SK-N-SH (cell line): Measurements from ENCODE around the gene WHRN. TPM values are rescaled to one million over a fixed set of nuclear protein-coding genes. Genes with fewer than 3 reads are reported as not detected.

Experiments used
- CTCF ChIA-PET: fragments of 300-600, 350-600 bp; formaldehyde crosslinking; extraction: SDS; loops from one replicate; lab custom pipeline; 2021; lab: Yijun Ruan, JAX
- POLR2A ChIA-PET: fragments of 350-600 bp; sonication (Branson Sonifier 250); formaldehyde crosslinking; extraction: SDS; loops from one replicate; lab custom pipeline; 2020; ENCODE audit warnings: antibody characterized with exemption, inconsistent platforms; lab: Yijun Ruan, JAX
- DNase-seq: peaks from one replicate; pipeline ENCODE4 v3.0.0; 2012
- H2AFZ ChIP-seq: fragments of 200-600 bp; sonication (generic); 2 replicates; pipeline ENCODE4 v1.8.1; 2016; ENCODE audit warnings: antibody characterized with exemption, mild to moderate bottlenecking, low read depth
- H3F3A ChIP-seq: fragments of 200-600 bp; sonication (generic); replicated peaks from 2 replicates; pipeline ENCODE3; 2016; ENCODE audit warnings: antibody characterized with exemption, mild to moderate bottlenecking; ENCODE audit not compliant: insufficient read depth
- H3K27ac ChIP-seq, 2 experiments: fragments of 200-500 bp in 1 of 2; fragments of 200-600 bp in 1 of 2; sonication (Bioruptor generic) in 1 of 2; sonication (generic), shearing (Covaris generic) in 1 of 2; 2 replicates each; pipeline versions ENCODE4 v1.5.1 to v1.6.1; 2014 to 2016; ENCODE audit warnings: low read depth in 2 of 2, inconsistent platforms in 1 of 2, low read length in 1 of 2, mild to moderate bottlenecking in 1 of 2, mixed read lengths in 1 of 2
- H3K27me3 ChIP-seq: fragments of 200-600 bp; sonication (generic), shearing (Covaris generic); 2 replicates; pipeline ENCODE4 v1.6.1; 2016; ENCODE audit warnings: mixed run types; ENCODE audit not compliant: insufficient read depth
- H3K36me3 ChIP-seq, 2 experiments: fragments of 200-500 bp in 1 of 2; fragments of 200-600 bp in 1 of 2; sonication (Bioruptor generic) in 1 of 2; sonication (generic) in 1 of 2; replicated peaks in 1 of 2; 2 replicates each; pipeline versions ENCODE3 to v1.5.1; 2014 to 2016; ENCODE audit warnings: low read length in 1 of 2, mild to moderate bottlenecking in 1 of 2; ENCODE audit not compliant: insufficient read depth in 2 of 2, control insufficient read depth in 1 of 2
- H3K4me1 ChIP-seq, 2 experiments: fragments of 200-500 bp in 1 of 2; fragments of 200-600 bp in 1 of 2; sonication (Bioruptor generic) in 1 of 2; sonication (generic), shearing (Covaris generic) in 1 of 2; 2 replicates each; pipeline versions ENCODE4 v1.5.1 to v1.6.1; 2014 to 2016; ENCODE audit warnings: low read depth in 1 of 2, low read length in 1 of 2, mixed run types in 1 of 2; ENCODE audit not compliant: insufficient read depth in 2 of 2, control insufficient read depth in 1 of 2
- H3K4me2 ChIP-seq: fragments of 200-600 bp; sonication (generic), shearing (Covaris generic); 2 replicates; pipeline ENCODE4 v1.6.1; 2017; ENCODE audit warnings: mixed run types
- H3K4me3 ChIP-seq, 2 experiments: fragments of 200-500 bp in 1 of 2; fragments of 200-600 bp in 1 of 2; sonication (Bioruptor generic) in 1 of 2; sonication (generic), shearing (Covaris generic) in 1 of 2; 2 replicates each; pipeline versions ENCODE4 v1.5.1 to v1.8.1; 2014 to 2016; ENCODE audit warnings: low read depth in 2 of 2, inconsistent platforms in 1 of 2, low read length in 1 of 2, mild to moderate bottlenecking in 1 of 2, mixed read lengths in 1 of 2, moderate library complexity in 1 of 2
- H3K79me2 ChIP-seq: fragments of 200-600 bp; sonication (generic); 2 replicates; pipeline ENCODE4 v1.8.1; 2017; ENCODE audit warnings: mild to moderate bottlenecking; ENCODE audit not compliant: insufficient read depth
- H3K9ac ChIP-seq: fragments of 200-600 bp; sonication (generic); 2 replicates; pipeline ENCODE4 v1.6.1; 2017; ENCODE audit warnings: mixed run types
- H3K9me2 ChIP-seq: fragments of 200-600 bp; sonication (generic); 2 replicates; pipeline ENCODE4 v1.6.1; 2017; ENCODE audit warnings: mixed run types
- H3K9me3 ChIP-seq: fragments of 200-600 bp; sonication (generic); 2 replicates; pipeline ENCODE4 v1.6.1; 2017; ENCODE audit warnings: mixed run types, mild to moderate bottlenecking, moderate library complexity
- H4K20me1 ChIP-seq: fragments of 200-600 bp; sonication (generic); 2 replicates; pipeline ENCODE4 v1.6.1; 2017; ENCODE audit warnings: mild to moderate bottlenecking, mixed run types; ENCODE audit not compliant: insufficient read depth
- CHD2 ChIP-seq: fragments of 150-350 bp; IDR thresholded peaks from 2 replicates; pipeline ENCODE4 v1.6.1; 2018; ENCODE audit warnings: low read length; ENCODE audit not compliant: partially characterized antibody
- EP300 ChIP-seq, 2 experiments: IDR thresholded peaks; 2 replicates each; pipeline versions ENCODE4 v1.4.0 to v1.6.1; 2012; ENCODE audit warnings: borderline replicate concordance in 1 of 2, low read depth in 1 of 2, low read length in 1 of 2
- FOXM1 ChIP-seq: IDR thresholded peaks from 2 replicates; pipeline ENCODE4 v1.4.0; 2012; ENCODE audit warnings: low read depth, mild to moderate bottlenecking
- GABPA ChIP-seq: IDR thresholded peaks from 2 replicates; pipeline ENCODE4 v1.4.0; 2012; ENCODE audit warnings: low read depth, mild to moderate bottlenecking
- IRF3 ChIP-seq: fragments of 150-350 bp; IDR thresholded peaks from 2 replicates; pipeline ENCODE4 v1.6.1; 2016; ENCODE audit warnings: mild to moderate bottlenecking, low read depth, low read length
- MAX ChIP-seq: IDR thresholded peaks from 2 replicates; pipeline ENCODE4 v1.4.0; 2012; ENCODE audit warnings: low read depth
- NFIC ChIP-seq: IDR thresholded peaks from 2 replicates; pipeline ENCODE4 v1.4.0; 2012; ENCODE audit warnings: borderline replicate concordance
- NRF1 ChIP-seq: IDR thresholded peaks from 2 replicates; pipeline ENCODE4 v1.6.1; 2012; ENCODE audit warnings: low read depth, mild to moderate bottlenecking, low read length
- TEAD4 ChIP-seq: IDR thresholded peaks from 2 replicates; pipeline ENCODE4 v1.4.0; 2012; ENCODE audit warnings: mild to moderate bottlenecking, borderline replicate concordance; ENCODE audit not compliant: insufficient read depth
- ZBTB33 ChIP-seq: IDR thresholded peaks from 2 replicates; pipeline ENCODE4 v1.4.0; 2012; ENCODE audit warnings: low read depth, borderline replicate concordance
- WGBS: methylation state at CpG from one replicate; pipeline ENCODE4 v1.1.6; 2017; ENCODE audit warnings: low lambda C conversion rate; 5-methylcytosine and 5-hydroxymethylcytosine counted together
- polyA plus RNA-seq, 3 experiments: library from polyadenylated mRNA; depleted of rRNA; stranded (reverse); fragments of >200 nt; gene quantifications; 2 replicates each; pipeline ENCODE4 v1.2.3, GENCODE V29; 2012
- TF ChIP-seq, protein P1 (sequence below): IDR thresholded peaks from 2 replicates; pipeline ENCODE4 v1.6.1; 2012; ENCODE audit warnings: mild to moderate bottlenecking, low read depth, low read length, moderate library complexity
- TF ChIP-seq, protein P2 (sequence below): IDR thresholded peaks from 2 replicates; pipeline ENCODE4; 2012

WHRN gene
- polyA plus RNA-seq, 1 of the 3 experiments (the other 2 are of a cell fraction) = 4.6 TPM

DNA sequence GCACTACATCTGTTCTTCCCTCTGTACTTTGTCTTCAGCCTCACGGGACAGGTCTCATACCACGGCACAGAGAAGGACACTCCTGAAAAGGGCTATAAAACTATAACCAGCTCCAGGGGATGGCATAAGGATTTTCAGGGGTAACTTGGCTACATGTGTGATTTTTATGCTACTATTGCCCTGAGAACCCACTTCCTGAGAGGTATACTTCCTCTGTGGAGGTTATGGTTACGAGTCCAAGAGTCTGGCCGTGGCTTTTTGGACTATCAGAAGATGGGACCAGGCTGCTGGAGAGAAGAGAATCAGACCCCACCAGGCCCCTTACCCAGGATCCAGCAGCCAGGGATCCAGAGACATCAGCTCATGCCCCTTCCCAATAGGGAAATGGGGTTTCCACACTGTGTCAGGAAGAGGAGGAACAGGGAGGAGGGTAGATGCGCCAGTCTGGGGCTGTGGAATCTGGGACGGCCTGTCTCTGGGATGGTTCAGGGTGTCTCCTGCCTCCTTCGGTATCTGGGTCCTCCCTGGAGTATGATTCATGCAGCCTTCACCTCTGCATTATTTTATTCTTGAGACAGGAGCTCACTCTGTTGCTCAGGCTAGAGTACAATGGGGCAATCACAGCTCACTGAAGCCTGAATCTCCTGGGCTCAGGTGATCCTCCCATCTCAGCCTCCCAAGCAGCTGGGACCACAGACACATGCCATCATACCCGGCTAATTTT lies 29.7 kb downstream of the WHRN start:
- Histone ChIP-seq H3K4me3 (no peak overlapping the region), H3K9me3 (no peaks in the 10 kb centered on the region), H3K36me3 (no peaks in the 10 kb centered on the region), H2AFZ (no peak overlapping the region), H3K4me1 (no peaks in the 10 kb centered on the region), H3K4me2 (no peak overlapping the region), H3K27me3 (no peaks in the 10 kb centered on the region; the same call in 1 of the 2 replicates), H3K79me2 (no peaks in the 10 kb centered on the region), H3K9me2 (no peaks in the 10 kb centered on the region), H3K27ac (no peak overlapping the region), H3K9ac (no peak overlapping the region), H4K20me1 (no peaks in the 10 kb centered on the region), H3F3A (no peaks in the 10 kb centered on the region)
- ChIA-PET CTCF (interaction anchor here (1.7 kb wide), 1 partner anchor 9 kb away, joined by 4 read pairs; no protein-coding TSS in a partner anchor), POLR2A (no interaction called here)
- no peak for DNase-seq
- TF ChIP-seq NFIC (no peak), FOXM1 (no peak), EP300 (IDR thresholded peaks at IDR 0.05; ENCODE audit: borderline replicate concordance in 1 of 2, low read depth in 1 of 2, low read length in 1 of 2) (no peak), CHD2 (no peak), TEAD4 (no peak), ZBTB33 (no peak), NRF1 (no peak), GABPA (no peak), MAX (no peak), IRF3 (no peak)
- TF ChIP-seq, protein P1, sequence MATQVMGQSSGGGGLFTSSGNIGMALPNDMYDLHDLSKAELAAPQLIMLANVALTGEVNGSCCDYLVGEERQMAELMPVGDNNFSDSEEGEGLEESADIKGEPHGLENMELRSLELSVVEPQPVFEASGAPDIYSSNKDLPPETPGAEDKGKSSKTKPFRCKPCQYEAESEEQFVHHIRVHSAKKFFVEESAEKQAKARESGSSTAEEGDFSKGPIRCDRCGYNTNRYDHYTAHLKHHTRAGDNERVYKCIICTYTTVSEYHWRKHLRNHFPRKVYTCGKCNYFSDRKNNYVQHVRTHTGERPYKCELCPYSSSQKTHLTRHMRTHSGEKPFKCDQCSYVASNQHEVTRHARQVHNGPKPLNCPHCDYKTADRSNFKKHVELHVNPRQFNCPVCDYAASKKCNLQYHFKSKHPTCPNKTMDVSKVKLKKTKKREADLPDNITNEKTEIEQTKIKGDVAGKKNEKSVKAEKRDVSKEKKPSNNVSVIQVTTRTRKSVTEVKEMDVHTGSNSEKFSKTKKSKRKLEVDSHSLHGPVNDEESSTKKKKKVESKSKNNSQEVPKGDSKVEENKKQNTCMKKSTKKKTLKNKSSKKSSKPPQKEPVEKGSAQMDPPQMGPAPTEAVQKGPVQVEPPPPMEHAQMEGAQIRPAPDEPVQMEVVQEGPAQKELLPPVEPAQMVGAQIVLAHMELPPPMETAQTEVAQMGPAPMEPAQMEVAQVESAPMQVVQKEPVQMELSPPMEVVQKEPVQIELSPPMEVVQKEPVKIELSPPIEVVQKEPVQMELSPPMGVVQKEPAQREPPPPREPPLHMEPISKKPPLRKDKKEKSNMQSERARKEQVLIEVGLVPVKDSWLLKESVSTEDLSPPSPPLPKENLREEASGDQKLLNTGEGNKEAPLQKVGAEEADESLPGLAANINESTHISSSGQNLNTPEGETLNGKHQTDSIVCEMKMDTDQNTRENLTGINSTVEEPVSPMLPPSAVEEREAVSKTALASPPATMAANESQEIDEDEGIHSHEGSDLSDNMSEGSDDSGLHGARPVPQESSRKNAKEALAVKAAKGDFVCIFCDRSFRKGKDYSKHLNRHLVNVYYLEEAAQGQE = no peak
- TF ChIP-seq, protein P2, sequence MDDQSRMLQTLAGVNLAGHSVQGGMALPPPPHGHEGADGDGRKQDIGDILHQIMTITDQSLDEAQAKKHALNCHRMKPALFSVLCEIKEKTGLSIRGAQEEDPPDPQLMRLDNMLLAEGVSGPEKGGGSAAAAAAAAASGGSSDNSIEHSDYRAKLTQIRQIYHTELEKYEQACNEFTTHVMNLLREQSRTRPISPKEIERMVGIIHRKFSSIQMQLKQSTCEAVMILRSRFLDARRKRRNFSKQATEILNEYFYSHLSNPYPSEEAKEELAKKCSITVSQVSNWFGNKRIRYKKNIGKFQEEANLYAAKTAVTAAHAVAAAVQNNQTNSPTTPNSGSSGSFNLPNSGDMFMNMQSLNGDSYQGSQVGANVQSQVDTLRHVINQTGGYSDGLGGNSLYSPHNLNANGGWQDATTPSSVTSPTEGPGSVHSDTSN = no peak
- 52% methylated on average over 8 of the region's 8 CpGs for WGBS
